CD4-positive, alpha-beta T cell treated with Interleukin-15 for 4 hours (primary cell): Measurements from ENCODE around the gene MT1G.

Experiments used
- DNase-seq: peaks from one replicate; pipeline ENCODE4 v3.0.0-alpha.2; 2020; ENCODE audit warnings: low spot score

Gene MT1G

DNA sequence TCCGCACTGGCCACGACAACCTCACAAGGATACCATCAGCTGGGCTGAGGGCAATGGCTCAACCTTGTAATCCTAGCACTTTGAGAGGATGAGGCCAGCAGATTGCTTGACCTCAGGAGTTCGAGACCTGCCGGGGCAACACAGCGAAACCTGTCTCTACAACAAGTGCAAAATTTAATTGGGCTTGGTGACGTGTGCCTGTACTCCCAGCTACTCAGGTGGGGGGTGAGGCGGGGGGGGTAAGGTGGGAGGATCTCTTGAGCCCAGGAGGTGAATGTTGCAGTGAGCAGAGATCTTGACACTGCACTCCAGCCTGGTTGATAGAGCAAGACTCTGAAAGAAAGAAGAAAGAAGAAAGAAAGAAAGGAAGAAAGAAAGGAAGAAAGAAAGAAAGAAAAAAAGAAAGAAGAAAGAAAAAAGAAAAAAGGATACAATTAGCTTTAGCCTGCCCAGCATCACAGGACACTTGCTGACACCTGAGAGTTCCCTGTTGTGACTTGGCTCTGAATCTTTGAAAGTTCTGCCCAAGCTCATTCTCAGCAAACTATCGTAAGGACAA is 47.4 kb downstream of the MT1G start:
- DNase-seq = no peak

DNA sequence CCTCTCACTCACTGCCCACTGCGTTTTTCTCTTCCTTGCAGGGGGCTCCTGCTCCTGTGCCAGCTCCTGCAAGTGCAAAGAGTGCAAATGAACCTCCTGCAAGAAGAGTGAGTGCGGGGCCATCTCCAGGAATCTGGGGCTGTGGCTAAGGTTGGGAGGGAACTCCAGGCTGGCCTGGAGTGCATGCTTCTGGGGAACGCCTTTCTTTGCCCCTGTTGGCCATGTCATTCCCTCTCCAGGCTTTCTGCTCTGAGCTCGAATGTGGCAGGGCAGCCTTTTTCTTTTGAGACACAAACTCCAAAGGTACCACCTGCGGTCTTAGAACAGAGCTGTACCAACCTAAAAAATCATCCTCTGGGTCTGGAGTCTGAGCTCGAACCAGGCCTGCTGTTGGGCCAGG is 49.7 kb downstream of the MT1G start:
- DNase-seq = no peak

- DNase-seq = peak; percentile 34
Observed at GRCh38 chr16:56617212-56618085, 50.4 kb downstream of the MT1G start.
